Endothelial cell of umbilical vein (primary cell): Measurements from ENCODE around the gene KANSL1. TPM values are rescaled to one million over a fixed set of nuclear protein-coding genes. Genes with fewer than 3 reads are reported as not detected.

Source experiments
- BruUV-seq: library from RNA; stranded (reverse); fragments of 400-500 nt; replicated peaks from 2 replicates; lab custom pipeline; 2021; lab: Mats Ljungman, UMichigan
- CTCF ChIA-PET: fragments of 300-600, 350-600 bp; sonication (Branson Sonifier 250); formaldehyde crosslinking; loops from one replicate; lab custom pipeline; 2021; ENCODE audit warnings: antibody characterized with exemption, inconsistent platforms; lab: Charles Lee
- POLR2A ChIA-PET: fragments of 300-600, 350-600 bp; sonication (Branson Sonifier 250); formaldehyde crosslinking; loops from one replicate; lab custom pipeline; 2021; ENCODE audit warnings: antibody characterized with exemption, inconsistent platforms; lab: Charles Lee
- DNase-seq: peaks from one replicate; pipeline ENCODE4 v3.0.0-alpha.2; 2011; ENCODE audit warnings: low read depth, low spot score
- FAIRE-seq: peaks from 2 replicates; lab custom pipeline; 2011; peaks lifted over from hg19 to GRCh38; lab: Jason Lieb, UNC
- H2AFZ ChIP-seq: 2 replicates; pipeline ENCODE4 v1.6.0; 2012; ENCODE audit warnings: low read depth, low read length, control low read depth, inconsistent platforms
- H3K27ac ChIP-seq: 2 replicates; pipeline ENCODE4 v1.5.1; 2011; ENCODE audit warnings: low read depth, mild to moderate bottlenecking, control low read depth, low read length, moderate library complexity; ENCODE audit not compliant: insufficient read depth
- H3K27me3 ChIP-seq, 2 experiments: 2 replicates each; pipeline versions ENCODE4 v1.6.0 to v1.6.1; 2011; ENCODE audit warnings: low read length in 2 of 2, mixed read lengths in 1 of 2; ENCODE audit not compliant: control insufficient read depth in 2 of 2, insufficient read depth in 2 of 2
- H3K36me3 ChIP-seq, 2 experiments: 2 replicates in 1 of 2; 3 replicates in 1 of 2; pipeline ENCODE4 v1.5.1; 2011; ENCODE audit warnings: low read length in 2 of 2, mild to moderate bottlenecking in 1 of 2, moderate library complexity in 1 of 2; ENCODE audit not compliant: control insufficient read depth in 2 of 2, insufficient read depth in 2 of 2; ENCODE audit errors: extremely low read depth in 1 of 2
- H3K4me1 ChIP-seq: 3 replicates; pipeline ENCODE4 v1.5.1; 2011; ENCODE audit warnings: mild to moderate bottlenecking, low read length; ENCODE audit not compliant: control insufficient read depth, insufficient read depth; ENCODE audit errors: extremely low read depth
- H3K4me2 ChIP-seq: 2 replicates; pipeline ENCODE4 v1.6.1; 2011; ENCODE audit warnings: low read length, control low read depth, mixed read lengths; ENCODE audit not compliant: insufficient read depth
- H3K4me3 ChIP-seq, 3 experiments: fragments of 200-600 bp in 1 of 3; sonication (generic), shearing (Covaris generic) in 1 of 3; replicated peaks in 1 of 3; 2 replicates each; pipeline ENCODE4 v1.5.1; 2011 to 2016; ENCODE audit warnings: control low read depth in 3 of 3, low read length in 3 of 3, mild to moderate bottlenecking in 2 of 3, inconsistent platforms in 1 of 3, low read depth in 1 of 3, moderate library complexity in 1 of 3; ENCODE audit not compliant: insufficient read depth in 1 of 3
- H3K79me2 ChIP-seq: 2 replicates; pipeline ENCODE4 v1.6.0; 2012; ENCODE audit warnings: low read length, inconsistent platforms; ENCODE audit not compliant: control insufficient read depth, insufficient read depth
- H3K9ac ChIP-seq: replicated peaks from 2 replicates; pipeline ENCODE3; 2011; ENCODE audit warnings: low read length, control low read depth; ENCODE audit not compliant: insufficient read depth; ENCODE audit errors: extremely low read depth
- H3K9me1 ChIP-seq: replicated peaks from 3 replicates; pipeline ENCODE4 v1.6.0; 2011; ENCODE audit warnings: mild to moderate bottlenecking, low read length; ENCODE audit not compliant: control insufficient read depth, insufficient read depth; ENCODE audit errors: extremely low read depth
- H3K9me3 ChIP-seq: replicated peaks from 2 replicates; pipeline ENCODE4 v1.5.1; 2012; ENCODE audit warnings: low read length, inconsistent platforms; ENCODE audit not compliant: control insufficient read depth, insufficient read depth
- H4K20me1 ChIP-seq: replicated peaks from 2 replicates; pipeline ENCODE3; 2011; ENCODE audit warnings: mild to moderate bottlenecking, low read length; ENCODE audit not compliant: control insufficient read depth, insufficient read depth; ENCODE audit errors: extremely low read depth
- EZH2 ChIP-seq: IDR thresholded peaks from 2 replicates; pipeline ENCODE4 v1.6.1; 2012; ENCODE audit warnings: borderline replicate concordance, low read depth, mild to moderate bottlenecking, moderate library complexity, low read length, inconsistent platforms; ENCODE audit not compliant: severe bottlenecking
- FOS ChIP-seq: IDR thresholded peaks from 2 replicates; pipeline ENCODE4 v1.6.1; 2011; ENCODE audit warnings: mild to moderate bottlenecking, low read length, moderate library complexity, borderline replicate concordance; ENCODE audit not compliant: insufficient read depth
- GATA2 ChIP-seq: IDR thresholded peaks from 2 replicates; pipeline ENCODE4 v1.7.0; 2011; ENCODE audit warnings: low read depth, mild to moderate bottlenecking, moderate library complexity, mixed read lengths, low read length; ENCODE audit not compliant: insufficient read length, insufficient read depth
- JUN ChIP-seq: IDR thresholded peaks from 2 replicates; pipeline ENCODE4 v1.6.1; 2011; ENCODE audit warnings: borderline replicate concordance, low read depth; ENCODE audit not compliant: insufficient read length, insufficient read depth
- MAX ChIP-seq: IDR thresholded peaks from 2 replicates; pipeline ENCODE4 v1.6.1; 2011; ENCODE audit not compliant: insufficient read depth, insufficient read length
- MYC ChIP-seq: IDR thresholded peaks from one replicate; pipeline ENCODE4 v1.6.1; 2011; ENCODE audit warnings: mild to moderate bottlenecking, low read depth, low read length
- POLR2A ChIP-seq: IDR thresholded peaks from 2 replicates; pipeline ENCODE4 v1.6.1; 2012; ENCODE audit warnings: low read depth, mild to moderate bottlenecking, control low read depth, low read length
- POLR2AphosphoS5 ChIP-seq: IDR thresholded peaks from 2 replicates; pipeline ENCODE4 v1.6.1; 2012; ENCODE audit warnings: low read depth, mild to moderate bottlenecking, control low read depth, low read length, moderate library complexity; ENCODE audit not compliant: insufficient read depth
- dilution Hi-C: fragments of 300-500 bp; cut with MboI; formaldehyde crosslinking; loops from one replicate; pipeline ENCODE4 v1.15.0; 2019; ENCODE audit warnings: low sequenced_read_pairs; ENCODE audit not compliant: extremely low pct_ligation_motif_present
- intact Hi-C: fragments of 100-400 bp; cut with micrococcal nuclease; formaldehyde crosslinking; loops from one replicate; pipeline ENCODE4 v1.10.0; 2022
- polyA plus RNA-seq, 4 experiments: library from polyadenylated mRNA; depleted of rRNA in 3 of 4; stranded (reverse) in 3 of 4; unstranded in 1 of 4; fragments of >200 nt; gene quantifications; 2 replicates each; pipeline versions ENCODE4 v1.2.1 to v1.2.3, GENCODE V29; 2011 to 2012; ENCODE audit warnings: missing spikeins in 1 of 4
- total RNA-seq: library from RNA; stranded (reverse); gene quantifications from 2 replicates; pipeline ENCODE4 v1.2.3, GENCODE V29; 2021
- TF ChIP-seq, protein P1 (sequence below), 2 donors: IDR thresholded peaks; 1 replicate in 1 of 2; 2 replicates in 1 of 2; pipeline ENCODE4 v1.5.1; 2011; ENCODE audit warnings: low read length in 2 of 2, mild to moderate bottlenecking in 2 of 2, moderate library complexity in 2 of 2, control low read depth in 1 of 2, inconsistent platforms in 1 of 2, low read depth in 1 of 2; ENCODE audit not compliant: insufficient read depth in 1 of 2; ENCODE audit errors: extremely low read depth in 1 of 2

KANSL1 gene
- total and polyA plus RNA-seq, 2 donors (not counting 3 experiments of a cell fraction or from before 2014, with no cell fraction given), result 29.1 to 74.0 TPM

- Histone ChIP-seq H3K4me3 (peak overlapping the region; percentile 33 to 90 (median 64)), H3K4me1 (peaks cover 26% of the 10 kb centered on the region), H3K9me1 (no peaks in the 10 kb centered on the region), H3K27me3 (no peaks in the 10 kb centered on the region), H3K79me2 (peaks cover 54% of the 10 kb centered on the region), H3K4me2 (peak overlapping the region; percentile 83), H3K9ac (peak overlapping the region; percentile 56), H3K9me3 (no peaks in the 10 kb centered on the region), H3K36me3 (no peaks in the 10 kb centered on the region), H3K27ac (peak overlapping the region; percentile 62), H4K20me1 (peaks cover 13% of the 10 kb centered on the region), H2AFZ (peak overlapping the region; percentile 71)
- ChIA-PET CTCF (interaction anchor here (0.6 to 3.2 kb wide), 34 partner anchors 10 to 178 kb away, joined by 3 to 72 read pairs (median 9); no protein-coding TSS in a partner anchor), POLR2A (interaction anchor here (0.6 to 0.7 kb wide), 2 partner anchors 17 to 43 kb away, joined by 3 to 4 read pairs; no protein-coding TSS in a partner anchor)
- DNase-seq (peak; percentile 95), FAIRE-seq (peak; percentile 82)
- dilution Hi-C loops, result no loop called here
- intact Hi-C loops, result loop anchor here (1.0 to 10.0 kb wide), 5 partner anchors 37 to 192 kb away; no protein-coding TSS in a partner anchor
- no TSS peak for BruUV-seq
- TF ChIP-seq MAX (no peak), JUN (no peak), MYC (no peak), POLR2A (peak; percentile 84), EZH2 (no peak), POLR2AphosphoS5 (peak; percentile 43), GATA2 (no peak), FOS (peak; percentile 18)
- TF ChIP-seq, protein P1, sequence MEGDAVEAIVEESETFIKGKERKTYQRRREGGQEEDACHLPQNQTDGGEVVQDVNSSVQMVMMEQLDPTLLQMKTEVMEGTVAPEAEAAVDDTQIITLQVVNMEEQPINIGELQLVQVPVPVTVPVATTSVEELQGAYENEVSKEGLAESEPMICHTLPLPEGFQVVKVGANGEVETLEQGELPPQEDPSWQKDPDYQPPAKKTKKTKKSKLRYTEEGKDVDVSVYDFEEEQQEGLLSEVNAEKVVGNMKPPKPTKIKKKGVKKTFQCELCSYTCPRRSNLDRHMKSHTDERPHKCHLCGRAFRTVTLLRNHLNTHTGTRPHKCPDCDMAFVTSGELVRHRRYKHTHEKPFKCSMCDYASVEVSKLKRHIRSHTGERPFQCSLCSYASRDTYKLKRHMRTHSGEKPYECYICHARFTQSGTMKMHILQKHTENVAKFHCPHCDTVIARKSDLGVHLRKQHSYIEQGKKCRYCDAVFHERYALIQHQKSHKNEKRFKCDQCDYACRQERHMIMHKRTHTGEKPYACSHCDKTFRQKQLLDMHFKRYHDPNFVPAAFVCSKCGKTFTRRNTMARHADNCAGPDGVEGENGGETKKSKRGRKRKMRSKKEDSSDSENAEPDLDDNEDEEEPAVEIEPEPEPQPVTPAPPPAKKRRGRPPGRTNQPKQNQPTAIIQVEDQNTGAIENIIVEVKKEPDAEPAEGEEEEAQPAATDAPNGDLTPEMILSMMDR (IDR thresholded peaks at IDR 0.05; ENCODE audit: extremely low read depth in 1 of 2, insufficient read depth in 1 of 2, low read depth in 1 of 2, low read length in 2 of 2), result no peak
Observed at GRCh38 chr17:46193626-46194392, 580 bp upstream of the KANSL1 start.
